ELF-1 (cell line): Measurements from ENCODE around the gene CTNND2.
"Not testable (repeated sequence)": the region's sequence is repeated elsewhere in the genome, so short reads cannot be mapped to it uniquely, and the experiment has no call there.

Experiments
- DNase-seq: peaks from one replicate; pipeline ENCODE4 v3.0.0-alpha.2; 2016; ENCODE audit warnings: low read depth, low spot score

CTNND2 gene

GRCh38 chr5:11104651-11105112 is 799.6 kb downstream of the CTNND2 start:
- no peak for DNase-seq

GRCh38 chr5:11104210-11104609 is 800.0 kb downstream of the CTNND2 start:
- DNase-seq: no peak

- DNase-seq: no peak
These were observed 820.1 kb downstream of the CTNND2 start for GRCh38 chr5:11084111-11084510.

- DNase-seq: no peak
These were observed 821.8 kb downstream of the CTNND2 start for GRCh38 chr5:11082404-11082945.

GRCh38 chr5:11076945-11077613 is 827.2 kb downstream of the CTNND2 start:
- DNase-seq: no peak

- DNase-seq: peak; percentile 16
These were observed 829.0 kb downstream of the CTNND2 start for GRCh38 chr5:11075035-11075805.

GRCh38 chr5:11072568-11072967 is 831.7 kb downstream of the CTNND2 start:
- peak; percentile 37 for DNase-seq

- no peak for DNase-seq
These were observed 832.2 kb downstream of the CTNND2 start for GRCh38 chr5:11072076-11072475.

GRCh38 chr5:11069041-11069440 is 835.2 kb downstream of the CTNND2 start:
- DNase-seq: no peak

GRCh38 chr5:11065723-11066122 is 838.5 kb downstream of the CTNND2 start:
- DNase-seq: not testable (repeated sequence)

- no peak for DNase-seq
These were observed 839.3 kb downstream of the CTNND2 start for GRCh38 chr5:11064763-11065450.

- DNase-seq: no peak
These were observed 841.8 kb downstream of the CTNND2 start for GRCh38 chr5:11062397-11062796.

- DNase-seq: no peak
These were observed 847.7 kb downstream of the CTNND2 start for GRCh38 chr5:11056560-11056959.

GRCh38 chr5:11054014-11054413 is 850.2 kb downstream of the CTNND2 start:
- DNase-seq: no peak

GRCh38 chr5:11052871-11053270 is 851.4 kb downstream of the CTNND2 start:
- no peak for DNase-seq

- no peak for DNase-seq
These were observed 853.5 kb downstream of the CTNND2 start for GRCh38 chr5:11050596-11051304.

GRCh38 chr5:11048760-11049159 is 855.5 kb downstream of the CTNND2 start:
- DNase-seq: no peak

- DNase-seq: no peak
These were observed 856.6 kb downstream of the CTNND2 start for GRCh38 chr5:11047625-11048024.

GRCh38 chr5:11047030-11047429 is 857.2 kb downstream of the CTNND2 start:
- no peak for DNase-seq

GRCh38 chr5:11046160-11046559 is 858.1 kb downstream of the CTNND2 start:
- DNase-seq: peak; percentile 18

GRCh38 chr5:11045411-11045810 is 858.8 kb downstream of the CTNND2 start:
- DNase-seq: no peak

- DNase-seq: no peak
These were observed 859.7 kb downstream of the CTNND2 start for GRCh38 chr5:11044581-11044980.
